GM18858 (cell line): ENCODE data around the gene FAM43B.

Experiments used
- ATAC-seq: cut with Tn5 transposase; IDR thresholded peaks from one replicate; pipeline ENCODE4 v1.9.1; 2021; ENCODE audit not compliant: unreplicated experiment

FAM43B gene

GRCh38 chr1:20589331-20590278 lies 37.2 kb downstream of the FAM43B start:
- no peak for ATAC-seq

GRCh38 chr1:20590306-20590777 lies 38.0 kb downstream of the FAM43B start:
- no peak for ATAC-seq

- ATAC-seq: no peak
These were observed 41.4 kb downstream of the FAM43B start for GRCh38 chr1:20593756-20594155.

GRCh38 chr1:20594746-20595145 lies 42.4 kb downstream of the FAM43B start:
- ATAC-seq: no peak

GRCh38 chr1:20596106-20596505 lies 43.7 kb downstream of the FAM43B start:
- ATAC-seq: no peak

GRCh38 chr1:20597650-20598049 lies 45.3 kb downstream of the FAM43B start:
- ATAC-seq: no peak

- no peak for ATAC-seq
These were observed 47.8 kb downstream of the FAM43B start for GRCh38 chr1:20600156-20600555.

GRCh38 chr1:20601129-20601825 lies 48.9 kb downstream of the FAM43B start:
- ATAC-seq: no peak

GRCh38 chr1:20602851-20603450 lies 50.6 kb downstream of the FAM43B start:
- no peak for ATAC-seq

- ATAC-seq: no peak
These were observed 51.4 kb downstream of the FAM43B start for GRCh38 chr1:20603504-20604464.
